Mesendoderm (in vitro differentiated cells): ENCODE measurements around the gene SLC44A1.

Source experiments
- DNase-seq: peaks from one replicate; pipeline ENCODE4 v3.0.0; 2013
- H2AK5ac ChIP-seq: 2 replicates; pipeline ENCODE4 v1.6.1; 2013; ENCODE audit warnings: low read length, inconsistent platforms
- H2BK120ac ChIP-seq: 2 replicates; pipeline ENCODE4 v1.6.1; 2013; ENCODE audit warnings: low read depth, mild to moderate bottlenecking, low read length, moderate library complexity, mixed read lengths
- H2BK15ac ChIP-seq: replicated peaks from 2 replicates; pipeline ENCODE4 v1.6.1; 2013; ENCODE audit warnings: low read depth, mild to moderate bottlenecking, moderate library complexity
- H2BK5ac ChIP-seq: 2 replicates; pipeline ENCODE4 v1.6.1; 2013; ENCODE audit warnings: low read length, inconsistent platforms
- H3K18ac ChIP-seq: 2 replicates; pipeline ENCODE4 v1.6.1; 2013; ENCODE audit warnings: mild to moderate bottlenecking, low read length, mixed read lengths
- H3K23ac ChIP-seq: one replicate; pipeline ENCODE4 v1.6.1; 2013; ENCODE audit warnings: low read length
- H3K27ac ChIP-seq: 2 replicates; pipeline ENCODE4 v1.5.1; 2013; ENCODE audit warnings: low read depth, mild to moderate bottlenecking, inconsistent platforms, low read length, moderate library complexity
- H3K27me3 ChIP-seq: 2 replicates; pipeline ENCODE4 v1.6.1; 2013; ENCODE audit warnings: low read length, control low read depth, mild to moderate bottlenecking, inconsistent platforms; ENCODE audit not compliant: insufficient read depth, poor library complexity
- H3K36me3 ChIP-seq: 2 replicates; pipeline ENCODE4 v1.6.1; 2013; ENCODE audit warnings: low read length, inconsistent platforms; ENCODE audit not compliant: control insufficient read depth, insufficient read depth
- H3K4ac ChIP-seq: one replicate; pipeline ENCODE4 v1.6.1; 2013; ENCODE audit warnings: low read depth, mild to moderate bottlenecking, low read length, moderate library complexity
- H3K4me1 ChIP-seq: 2 replicates; pipeline ENCODE4 v1.6.1; 2013; ENCODE audit warnings: low read depth, low read length, inconsistent platforms; ENCODE audit not compliant: control insufficient read depth
- H3K4me2 ChIP-seq: 2 replicates; pipeline ENCODE4 v1.6.1; 2013; ENCODE audit warnings: low read length
- H3K4me3 ChIP-seq: 2 replicates; pipeline ENCODE4 v1.5.1; 2013; ENCODE audit warnings: mild to moderate bottlenecking, low read length
- H3K56ac ChIP-seq: one replicate; pipeline ENCODE4 v1.6.1; 2013; ENCODE audit warnings: low read length
- H3K79me1 ChIP-seq: 2 replicates; pipeline ENCODE4 v1.6.1; 2013; ENCODE audit warnings: low read length, inconsistent platforms
- H3K79me2 ChIP-seq: 2 replicates; pipeline ENCODE4 v1.6.1; 2013; ENCODE audit warnings: mild to moderate bottlenecking, low read length; ENCODE audit not compliant: control insufficient read depth, insufficient read depth
- H3K9ac ChIP-seq: 2 replicates; pipeline ENCODE4 v1.6.1; 2013; ENCODE audit warnings: low read length, inconsistent platforms
- H4K5ac ChIP-seq: one replicate; pipeline ENCODE4 v1.6.1; 2013; ENCODE audit warnings: low read length
- H4K8ac ChIP-seq: one replicate; pipeline ENCODE4 v1.6.1; 2013; ENCODE audit warnings: low read depth, mild to moderate bottlenecking, control low read depth, low read length, moderate library complexity
- WGBS: extraction: QIAGEN DNeasy Blood & Tissue Kit; methylation state at CpG from one replicate; pipeline ENCODE4 v1.1.7; 2013; ENCODE audit warnings: low lambda C conversion rate, missing lambda C conversion rate; ENCODE audit not compliant: insufficient coverage; ENCODE audit errors: extremely low coverage; 5-methylcytosine and 5-hydroxymethylcytosine counted together

SLC44A1 gene

DNA sequence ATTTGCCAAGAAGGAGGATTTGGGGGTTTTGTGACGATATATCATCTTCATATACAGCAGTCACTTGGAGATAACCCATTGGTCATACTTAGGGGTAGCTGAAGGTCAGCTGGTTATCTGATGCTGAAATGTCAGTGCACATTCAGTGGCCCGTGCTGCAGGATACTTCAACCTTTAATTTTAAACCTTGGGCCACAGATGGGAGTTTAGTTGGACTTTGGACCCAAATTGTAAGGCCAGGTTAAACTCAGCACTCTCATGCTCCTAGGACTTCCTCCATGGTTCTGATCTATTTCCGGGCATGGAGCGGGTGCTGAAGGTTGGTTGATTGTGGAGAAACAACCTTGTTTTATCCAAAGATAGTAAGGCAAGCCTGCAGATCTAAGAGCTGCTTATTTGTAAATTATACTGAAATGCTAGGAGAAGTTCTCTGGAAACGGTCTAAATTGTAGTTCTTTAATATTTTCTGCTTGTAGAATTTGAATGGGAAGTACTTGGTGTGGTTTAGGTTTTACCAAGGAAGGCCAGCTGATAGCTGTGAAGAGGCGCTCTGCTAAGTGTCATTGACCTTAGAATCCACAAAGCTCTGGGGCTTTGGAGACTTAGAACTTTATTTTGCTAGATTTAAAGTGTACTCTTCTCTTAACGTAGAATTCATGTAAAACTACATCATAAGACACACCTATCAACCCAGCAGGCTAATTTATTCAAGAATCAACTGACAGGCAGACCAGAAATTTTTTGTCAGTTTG, 38.6 kb downstream of the SLC44A1 start:
- peaks cover 14% of the 10 kb centered on the region for H3K79me1 ChIP-seq
- no peak overlapping the region for H3K4me2 ChIP-seq
- H3K27ac ChIP-seq, result no peak overlapping the region
- no peak overlapping the region for H4K5ac ChIP-seq
- H4K8ac ChIP-seq, result no peak overlapping the region
- H3K36me3 ChIP-seq, result no peaks in the 10 kb centered on the region
- H3K4me1 ChIP-seq, result no peaks in the 10 kb centered on the region
- no CpG with 5 or more reads among the region's 7 CpGs for WGBS
- H2BK15ac ChIP-seq, result no peak overlapping the region
- no peak for DNase-seq
- no peak overlapping the region for H3K56ac ChIP-seq
- no peaks in the 10 kb centered on the region for H3K27me3 ChIP-seq
- no peak overlapping the region for H3K23ac ChIP-seq
- no peak overlapping the region for H2BK5ac ChIP-seq
- H2BK120ac ChIP-seq, result no peak overlapping the region
- peaks cover 9% of the 10 kb centered on the region for H3K79me2 ChIP-seq
- H3K9ac ChIP-seq, result no peak overlapping the region
- H2AK5ac ChIP-seq, result no peak overlapping the region
- H3K4ac ChIP-seq, result no peak overlapping the region
- no peak overlapping the region for H3K18ac ChIP-seq
- H3K4me3 ChIP-seq, result no peak overlapping the region

DNA sequence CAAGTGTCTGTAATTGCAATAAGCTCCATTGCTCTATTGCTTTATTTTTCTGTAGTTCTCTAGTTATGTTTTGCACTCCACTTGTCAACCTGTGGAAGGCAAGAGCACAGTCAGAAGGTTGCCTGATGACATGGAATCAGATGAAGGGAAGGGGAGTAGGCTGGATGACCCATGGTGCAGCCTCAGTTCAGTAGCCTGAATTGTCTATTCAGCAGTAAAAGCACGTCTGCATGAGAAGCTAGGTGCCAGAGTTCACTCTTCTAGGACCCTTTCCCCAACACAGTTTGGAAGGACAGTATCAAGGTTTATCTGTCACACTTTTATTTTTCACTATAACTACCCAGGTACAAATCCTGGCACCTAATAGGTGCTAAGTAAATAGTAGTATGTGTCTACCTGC, 39.3 kb downstream of the SLC44A1 start:
- Histone ChIP-seq H3K56ac (no peak overlapping the region), H3K79me1 (peaks cover 12% of the 10 kb centered on the region), H3K23ac (no peak overlapping the region), H4K5ac (no peak overlapping the region), H3K18ac (no peak overlapping the region), H2BK5ac (no peak overlapping the region), H3K4me3 (no peak overlapping the region), H3K4ac (no peak overlapping the region), H2BK120ac (no peak overlapping the region), H3K9ac (no peak overlapping the region), H4K8ac (no peak overlapping the region), H3K27me3 (no peaks in the 10 kb centered on the region), H3K27ac (no peak overlapping the region), H3K79me2 (peaks cover 9% of the 10 kb centered on the region), H2AK5ac (no peak overlapping the region), H3K36me3 (no peaks in the 10 kb centered on the region), H3K4me1 (no peaks in the 10 kb centered on the region), H2BK15ac (no peak overlapping the region), H3K4me2 (no peak overlapping the region)
- DNase-seq, result no peak
- WGBS, result no CpG with 5 or more reads among the region's 1 CpG

DNA sequence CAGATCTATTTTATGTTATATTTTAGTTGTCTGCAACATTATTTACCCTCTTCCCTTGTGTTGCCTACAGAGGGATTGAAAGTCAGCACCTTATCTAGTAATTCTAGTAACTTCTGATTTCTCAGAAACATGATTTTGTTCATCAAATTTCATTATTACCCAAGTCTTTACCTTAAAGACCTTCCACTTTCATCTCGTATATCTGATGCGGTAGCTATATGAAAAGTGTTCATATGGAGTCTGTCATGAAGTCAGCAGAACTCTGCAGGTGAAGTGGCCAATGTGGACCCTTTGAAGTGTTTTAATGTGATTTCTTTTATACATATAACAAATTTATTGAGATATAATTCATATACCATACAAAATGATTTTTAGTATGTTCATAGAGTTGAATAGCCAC, 40.0 kb downstream of the SLC44A1 start:
- H3K79me2 ChIP-seq, result peaks cover 9% of the 10 kb centered on the region
- H3K4me1 ChIP-seq, result no peaks in the 10 kb centered on the region
- H3K4me3 ChIP-seq, result no peak overlapping the region
- H3K36me3 ChIP-seq, result no peaks in the 10 kb centered on the region
- no peak overlapping the region for H3K27ac ChIP-seq
- no peak overlapping the region for H4K8ac ChIP-seq
- no peak for DNase-seq
- no peak overlapping the region for H2BK120ac ChIP-seq
- no CpG with 5 or more reads among the region's 2 CpGs for WGBS
- H2BK5ac ChIP-seq, result no peak overlapping the region
- H3K4ac ChIP-seq, result no peak overlapping the region
- peaks cover 13% of the 10 kb centered on the region for H3K79me1 ChIP-seq
- H3K18ac ChIP-seq, result no peak overlapping the region
- no peak overlapping the region for H3K56ac ChIP-seq
- no peaks in the 10 kb centered on the region for H3K27me3 ChIP-seq
- no peak overlapping the region for H4K5ac ChIP-seq
- H2AK5ac ChIP-seq, result no peak overlapping the region
- H3K4me2 ChIP-seq, result no peak overlapping the region
- no peak overlapping the region for H2BK15ac ChIP-seq
- H3K9ac ChIP-seq, result no peak overlapping the region
- H3K23ac ChIP-seq, result no peak overlapping the region

DNA sequence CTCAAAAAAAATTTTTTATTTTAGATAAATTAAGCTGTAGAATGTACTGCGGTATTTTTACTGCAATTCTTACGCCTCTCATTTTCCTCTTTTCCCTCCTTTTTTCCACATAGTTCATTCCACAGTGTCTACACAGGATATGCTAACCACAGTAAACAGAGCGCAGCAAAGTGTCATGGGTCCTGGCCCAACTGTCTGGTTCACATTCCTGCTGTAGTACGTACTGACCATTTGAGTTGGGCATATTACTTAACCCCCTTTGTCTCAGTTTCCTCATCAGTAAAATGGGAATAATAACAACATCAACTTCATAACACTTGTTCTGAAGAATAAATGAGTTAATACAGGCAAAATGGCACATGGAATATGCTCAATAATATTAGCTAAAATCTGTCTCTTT, 41.6 kb downstream of the SLC44A1 start:
- no peak for DNase-seq
- H3K27me3 ChIP-seq, result no peaks in the 10 kb centered on the region

DNA sequence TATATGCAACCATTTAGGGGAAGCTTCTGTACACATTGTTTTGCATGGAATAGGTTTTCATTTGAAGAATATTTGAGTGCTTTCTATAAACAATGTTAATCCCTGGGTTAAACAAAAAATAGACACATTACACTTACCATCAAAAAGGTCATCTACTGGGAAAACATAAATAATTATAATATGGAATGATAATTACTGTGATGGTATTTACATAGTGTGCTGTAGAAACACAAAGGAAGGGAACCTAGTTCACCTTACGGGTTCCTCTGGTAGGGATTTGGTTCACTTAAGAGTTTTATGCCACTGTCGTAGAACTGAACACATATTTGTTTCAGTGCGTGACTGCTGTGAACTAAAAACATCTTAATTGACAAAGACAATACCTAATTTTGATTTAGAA, 44.9 kb downstream of the SLC44A1 start:
- H2BK15ac ChIP-seq, result no peak overlapping the region
- no peak overlapping the region for H3K9ac ChIP-seq
- H2AK5ac ChIP-seq, result no peak overlapping the region
- no peak overlapping the region for H2BK5ac ChIP-seq
- no CpG with 5 or more reads among the region's 3 CpGs for WGBS
- no peak overlapping the region for H4K5ac ChIP-seq
- no peak overlapping the region for H3K56ac ChIP-seq
- H3K4me3 ChIP-seq, result no peak overlapping the region
- H3K79me2 ChIP-seq, result peaks cover 11% of the 10 kb centered on the region
- no peaks in the 10 kb centered on the region for H3K36me3 ChIP-seq
- no peaks in the 10 kb centered on the region for H3K27me3 ChIP-seq
- peaks cover 8% of the 10 kb centered on the region for H3K4me1 ChIP-seq
- no peak overlapping the region for H3K18ac ChIP-seq
- peaks cover 10% of the 10 kb centered on the region for H3K79me1 ChIP-seq
- no peak overlapping the region for H3K4ac ChIP-seq
- no peak overlapping the region for H3K4me2 ChIP-seq
- no peak for DNase-seq
- H3K27ac ChIP-seq, result no peak overlapping the region
- no peak overlapping the region for H2BK120ac ChIP-seq
- no peak overlapping the region for H4K8ac ChIP-seq
- H3K23ac ChIP-seq, result no peak overlapping the region

More for the DNA sequence above, 41.6 kb downstream of the SLC44A1 start:
- H3K23ac ChIP-seq, result no peak overlapping the region
- peaks cover 7% of the 10 kb centered on the region for H3K79me2 ChIP-seq
- no peak overlapping the region for H4K8ac ChIP-seq
- no peaks in the 10 kb centered on the region for H3K36me3 ChIP-seq
- no peak overlapping the region for H3K4me3 ChIP-seq
- H4K5ac ChIP-seq, result no peak overlapping the region
- no CpG with 5 or more reads among the region's 4 CpGs for whole genome bisulfite sequencing
- no peak overlapping the region for H3K18ac ChIP-seq
- no peak overlapping the region for H3K9ac ChIP-seq
- no peak overlapping the region for H2BK120ac ChIP-seq
- no peak overlapping the region for H2BK5ac ChIP-seq
- H3K79me1 ChIP-seq, result peaks cover 11% of the 10 kb centered on the region
- peaks cover 2% of the 10 kb centered on the region for H3K4me1 ChIP-seq
- no peak overlapping the region for H2BK15ac ChIP-seq
- H2AK5ac ChIP-seq, result no peak overlapping the region
- H3K27ac ChIP-seq, result no peak overlapping the region
- no peak overlapping the region for H3K56ac ChIP-seq
- no peak overlapping the region for H3K4ac ChIP-seq
- H3K4me2 ChIP-seq, result no peak overlapping the region

DNA sequence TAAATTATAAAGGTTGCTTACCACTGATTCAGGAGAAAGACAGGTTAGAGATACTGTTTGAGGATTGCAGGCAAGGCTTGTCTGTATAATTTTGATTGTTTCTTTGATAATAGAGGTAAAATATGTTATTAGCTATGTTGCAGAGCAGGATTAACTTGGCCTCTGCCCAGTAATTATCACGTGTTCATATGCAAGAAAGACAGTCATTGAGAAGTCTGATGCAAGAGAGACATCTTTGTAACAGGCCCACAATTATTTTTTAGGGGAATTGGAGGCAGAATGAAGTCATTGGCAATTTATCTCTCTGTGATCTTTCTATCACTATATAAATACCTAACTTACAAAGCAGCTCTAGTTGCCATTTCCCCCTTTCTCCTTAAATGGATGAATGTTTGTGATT, 46.0 kb downstream of the SLC44A1 start:
- Histone ChIP-seq H2BK120ac (no peak overlapping the region), H2BK5ac (no peak overlapping the region), H3K18ac (no peak overlapping the region), H3K4me3 (no peak overlapping the region), H3K4me1 (peaks cover 8% of the 10 kb centered on the region), H3K27ac (no peak overlapping the region), H3K36me3 (no peaks in the 10 kb centered on the region), H2BK15ac (no peak overlapping the region), H3K27me3 (no peaks in the 10 kb centered on the region), H2AK5ac (no peak overlapping the region), H3K56ac (no peak overlapping the region), H3K9ac (no peak overlapping the region), H3K79me2 (peaks cover 11% of the 10 kb centered on the region), H4K5ac (no peak overlapping the region), H3K79me1 (peaks cover 10% of the 10 kb centered on the region), H3K4ac (no peak overlapping the region), H4K8ac (no peak overlapping the region), H3K23ac (no peak overlapping the region), H3K4me2 (no peak overlapping the region)
- DNase-seq, result no peak
- WGBS, result no CpG with 5 or more reads among the region's 1 CpG
